CD4-positive, CD25-positive, alpha-beta regulatory T cell (primary cell): ENCODE results near the gene C19orf67. TPM values are rescaled to one million over a fixed set of nuclear protein-coding genes. Genes with fewer than 3 reads are reported as not detected.
"Not testable (repeated sequence)": the region's sequence is repeated elsewhere in the genome, so short reads cannot be mapped to it uniquely, and the experiment has no call there.

ENCODE experiments used
- ATAC-seq, 2 donors: fragments of 150-1000 bp; cut with Tn5 transposase; one replicate each; pipeline ENCODE4 v1.10.0; 2021; ENCODE audit warnings: low read depth in 2 of 2, moderate number of reproducible peaks in 2 of 2, moderate library complexity in 1 of 2
- DNase-seq, 3 donors: peaks; one replicate each; pipeline versions ENCODE4 v3.0.0 to v3.0.0-alpha.2; 2012 to 2022; ENCODE audit warnings: mixed read lengths in 1 of 3
- H3K27ac ChIP-seq: one replicate; pipeline ENCODE4 v1.7.0; 2013; ENCODE audit warnings: mild to moderate bottlenecking, low read length; ENCODE audit not compliant: insufficient read depth, poor library complexity, severe bottlenecking
- H3K27me3 ChIP-seq: one replicate; pipeline ENCODE4 v1.7.0; 2013; ENCODE audit warnings: low read length; ENCODE audit not compliant: control insufficient read depth, insufficient read depth
- H3K36me3 ChIP-seq: one replicate; pipeline ENCODE4 v1.7.0; 2013; ENCODE audit warnings: mild to moderate bottlenecking, low read length, moderate library complexity; ENCODE audit not compliant: control insufficient read depth, insufficient read depth
- H3K4me1 ChIP-seq: 2 replicates; pipeline ENCODE4 v1.7.0; 2013; ENCODE audit warnings: mild to moderate bottlenecking, low read length; ENCODE audit not compliant: insufficient read depth, control insufficient read depth, poor library complexity, severe bottlenecking
- H3K4me3 ChIP-seq: one replicate; pipeline ENCODE4 v1.7.0; 2013; ENCODE audit warnings: low read depth, mild to moderate bottlenecking, low read length, moderate library complexity
- H3K9me3 ChIP-seq, 2 experiments: 1 replicate in 1 of 2; 2 replicates in 1 of 2; pipeline ENCODE4 v1.7.0; 2013; ENCODE audit warnings: low read length in 2 of 2, mild to moderate bottlenecking in 1 of 2, moderate library complexity in 1 of 2; ENCODE audit not compliant: control insufficient read depth in 2 of 2
- H3K27ac Mint-ChIP-seq, 3 donors: one replicate each; pipeline ENCODE4 v1.8.0; 2020 to 2022; ENCODE audit warnings: mild to moderate bottlenecking in 3 of 3, mixed read lengths in 3 of 3, moderate library complexity in 2 of 3
- H3K27me3 Mint-ChIP-seq: one replicate; pipeline ENCODE4 v1.8.0; 2022; ENCODE audit warnings: mild to moderate bottlenecking, mixed read lengths
- H3K36me3 Mint-ChIP-seq: one replicate; pipeline ENCODE4 v1.8.0; 2020; ENCODE audit warnings: mixed read lengths
- H3K4me1 Mint-ChIP-seq, 4 donors: one replicate each; pipeline ENCODE4 v1.8.0; 2020 to 2022; ENCODE audit warnings: mixed read lengths in 4 of 4, mild to moderate bottlenecking in 1 of 4
- H3K4me3 Mint-ChIP-seq, 4 donors: one replicate each; pipeline ENCODE4 v1.8.0; 2020 to 2022; ENCODE audit warnings: mild to moderate bottlenecking in 4 of 4, mixed read lengths in 4 of 4, moderate library complexity in 3 of 4
- H3K9me3 Mint-ChIP-seq, 7 donors: one replicate each; pipeline ENCODE4 v1.8.0; 2020 to 2022; ENCODE audit warnings: mixed read lengths in 7 of 7, mild to moderate bottlenecking in 3 of 7, moderate library complexity in 2 of 7
- polyA plus RNA-seq, 4 donors: library from polyadenylated mRNA; unstranded; fragments of 300-500 nt; fragmentation: Illumina TruSeq; gene quantifications; one replicate each; pipeline ENCODE4 v1.2.3, GENCODE V29; 2021
- total RNA-seq: library from RNA; stranded (reverse); gene quantifications from one replicate; pipeline ENCODE4 v1.2.3, GENCODE V29; 2022

The C19orf67 gene
- total and polyA plus RNA-seq, 5 donors from 2014 or later = not detected

- Histone ChIP-seq H3K4me3 (no peak overlapping the region), H3K27ac (no peak overlapping the region), H3K36me3 (peaks cover 44% of the 10 kb centered on the region), H3K9me3 (no peaks in the 10 kb centered on the region), H3K4me1 (peaks cover 8% of the 10 kb centered on the region), H3K27me3 (peaks cover under 1% of the 10 kb centered on the region)
- ATAC-seq (no peak), DNase-seq (no peak)
- Mint-ChIP-seq H3K36me3 (peaks cover 28% of the 10 kb centered on the region), H3K27ac (no peak overlapping the region), H3K27me3 (peaks cover 15% of the 10 kb centered on the region), H3K9me3 (peaks cover 0 to 3% (median 0%) of the 10 kb centered on the region in 7 donors), H3K4me1 (peaks cover 0 to 18% (median 6%) of the 10 kb centered on the region in 4 donors), H3K4me3 (no peak overlapping the region)
Observed at GRCh38 chr19:14053032-14053431, 32.6 kb downstream of the C19orf67 start.

DNA sequence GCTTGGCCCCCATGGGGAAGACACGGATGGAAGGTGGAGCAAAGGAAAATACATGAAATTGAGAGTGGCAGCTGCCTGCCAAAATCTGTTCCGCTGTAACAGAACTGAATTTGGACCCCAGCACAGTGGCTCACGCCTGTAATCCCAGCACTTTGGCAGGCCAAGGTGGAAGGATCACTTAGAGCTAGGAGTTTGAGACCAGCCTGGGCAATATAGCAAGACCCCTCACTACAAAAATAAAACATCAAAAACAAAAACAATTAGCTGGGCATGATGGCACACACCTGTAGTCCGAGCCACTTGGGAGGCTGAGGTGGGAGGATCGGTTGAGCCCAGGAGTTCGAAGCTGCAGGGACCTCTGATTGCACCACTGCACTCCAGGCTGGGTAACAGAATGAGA, 33.1 kb downstream of the C19orf67 start:
- Mint-ChIP-seq H3K27me3 (peaks cover 11% of the 10 kb centered on the region), H3K9me3 (peaks cover 0 to 3% (median 0%) of the 10 kb centered on the region in 7 donors), H3K36me3 (peaks cover 28% of the 10 kb centered on the region), H3K27ac (no peak overlapping the region), H3K4me1 (peaks cover 0 to 13% (median 6%) of the 10 kb centered on the region in 4 donors), H3K4me3 (no peak overlapping the region)
- DNase-seq = no peak
- no peak overlapping the region for H3K4me3 ChIP-seq
- H3K27ac ChIP-seq = no peak overlapping the region
- H3K4me1 ChIP-seq = peaks cover 3% of the 10 kb centered on the region
- no peaks in the 10 kb centered on the region for H3K27me3 ChIP-seq
- H3K36me3 ChIP-seq = peaks cover 47% of the 10 kb centered on the region
- no peaks in the 10 kb centered on the region for H3K9me3 ChIP-seq
- ATAC-seq = no peak

GRCh38 chr19:14051980-14052379, 33.6 kb downstream of the C19orf67 start:
- Histone ChIP-seq H3K27ac (no peak overlapping the region), H3K4me3 (no peak overlapping the region), H3K4me1 (no peaks in the 10 kb centered on the region), H3K27me3 (no peaks in the 10 kb centered on the region), H3K9me3 (no peaks in the 10 kb centered on the region), H3K36me3 (peaks cover 48% of the 10 kb centered on the region)
- Mint-ChIP-seq H3K27me3 (peaks cover 11% of the 10 kb centered on the region), H3K36me3 (peaks cover 28% of the 10 kb centered on the region), H3K9me3 (peaks cover 0 to 3% (median 0%) of the 10 kb centered on the region in 7 donors), H3K4me3 (no peak overlapping the region), H3K4me1 (peaks cover 0 to 12% (median 6%) of the 10 kb centered on the region in 4 donors), H3K27ac (no peak overlapping the region)
- no peak for DNase-seq
- ATAC-seq = no peak

DNA sequence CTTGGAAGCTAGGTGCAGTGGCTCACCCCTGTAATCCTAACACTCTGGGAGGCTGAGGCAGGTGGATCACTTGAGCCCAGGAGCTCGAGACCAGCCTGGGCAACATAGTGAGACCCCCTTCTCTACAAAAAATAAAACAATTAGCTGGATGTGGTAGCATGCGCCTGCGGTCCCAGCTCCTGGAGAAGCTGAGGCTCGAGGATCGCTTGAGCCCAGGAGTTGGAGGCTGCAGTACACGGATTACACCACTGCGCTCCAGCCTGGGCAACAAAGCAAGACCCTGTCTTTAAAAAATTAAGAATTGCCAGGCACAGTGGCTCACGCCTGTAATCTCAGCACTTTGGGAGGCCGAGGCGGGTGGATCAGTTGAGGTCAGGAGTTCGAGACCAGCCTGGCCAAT, 34.6 kb downstream of the C19orf67 start:
- not testable (repeated sequence) for H3K9me3 Mint-ChIP-seq, H3K27ac ChIP-seq, H3K9me3 ChIP-seq, H3K4me1 ChIP-seq, H3K27me3 Mint-ChIP-seq, ATAC-seq, H3K27ac Mint-ChIP-seq, DNase-seq, H3K27me3 ChIP-seq, H3K4me3 Mint-ChIP-seq, H3K4me3 ChIP-seq
- Mint-ChIP-seq H3K4me1 (peaks cover 0 to 11% (median 5%) of the 10 kb centered on the region in 4 donors), H3K36me3 (peaks cover 28% of the 10 kb centered on the region)
- H3K36me3 ChIP-seq = peaks cover 54% of the 10 kb centered on the region

GRCh38 chr19:14050512-14050911, 35.1 kb downstream of the C19orf67 start:
- DNase-seq = no peak
- H3K36me3 ChIP-seq = peaks cover 57% of the 10 kb centered on the region
- H3K9me3 Mint-ChIP-seq = peaks cover 0 to 3% (median 0%) of the 10 kb centered on the region in 7 donors
- peak overlapping the region in 1 of 3 donors; percentile 51 for H3K27ac Mint-ChIP-seq
- H3K27me3 Mint-ChIP-seq = peaks cover 4% of the 10 kb centered on the region
- H3K36me3 Mint-ChIP-seq = peaks cover 28% of the 10 kb centered on the region
- H3K4me1 ChIP-seq = no peaks in the 10 kb centered on the region
- no peaks in the 10 kb centered on the region for H3K9me3 ChIP-seq
- no peak overlapping the region for H3K4me3 Mint-ChIP-seq
- no peaks in the 10 kb centered on the region for H3K27me3 ChIP-seq
- H3K4me3 ChIP-seq = no peak overlapping the region
- H3K4me1 Mint-ChIP-seq = peaks cover 0 to 9% (median 5%) of the 10 kb centered on the region in 4 donors
- ATAC-seq = no peak
- H3K27ac ChIP-seq = no peak overlapping the region

DNA sequence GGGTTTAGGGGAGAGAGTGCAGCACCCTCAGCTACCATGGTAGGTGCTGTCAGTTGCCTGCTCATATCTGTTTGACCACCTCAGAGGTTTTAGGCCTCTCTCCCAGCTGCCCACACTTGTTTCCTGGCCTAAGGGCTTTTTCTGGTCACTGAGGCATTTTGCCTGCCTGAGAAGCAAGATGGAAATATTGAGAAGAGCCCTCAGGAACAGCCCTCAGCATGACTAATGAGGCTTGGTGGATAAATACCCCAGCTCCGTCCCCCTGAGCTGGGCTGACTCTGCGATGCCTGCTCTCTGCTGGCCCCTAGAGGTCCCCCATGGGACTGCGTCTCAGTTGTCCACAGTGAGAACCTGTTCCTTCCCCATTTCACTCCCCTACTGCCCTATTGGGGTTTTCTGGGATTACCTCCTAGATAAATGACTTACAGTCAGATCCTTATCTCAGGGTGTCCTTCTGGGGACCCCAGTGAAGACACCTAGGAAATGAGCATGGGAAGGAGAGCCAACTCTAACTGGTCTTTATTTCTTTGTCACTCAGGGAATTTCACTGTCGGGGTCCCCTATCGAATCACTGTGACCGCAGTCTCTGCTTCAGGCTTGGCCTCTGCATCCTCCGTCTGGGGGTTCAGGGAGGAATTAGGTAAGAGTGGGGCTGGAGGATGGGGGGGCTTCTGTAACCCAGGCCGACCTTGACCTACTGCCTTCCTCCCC, 37.0 kb downstream of the C19orf67 start:
- Histone ChIP-seq H3K4me1 (no peaks in the 10 kb centered on the region), H3K27ac (no peak overlapping the region), H3K27me3 (no peaks in the 10 kb centered on the region), H3K4me3 (no peak overlapping the region), H3K9me3 (no peaks in the 10 kb centered on the region), H3K36me3 (peaks cover 65% of the 10 kb centered on the region)
- H3K27me3 Mint-ChIP-seq = no peaks in the 10 kb centered on the region
- peak overlapping the region in 2 of 3 donors; percentile 73 to 74 for H3K27ac Mint-ChIP-seq
- ATAC-seq (peak; percentile 80 to 84), DNase-seq (peak; percentile 59 to 66 (median 59))
- H3K36me3 Mint-ChIP-seq = peaks cover 28% of the 10 kb centered on the region
- peaks cover 0 to 3% (median 0%) of the 10 kb centered on the region in 7 donors for H3K9me3 Mint-ChIP-seq
- peak overlapping the region in 1 of 4 donors; percentile 49 for H3K4me3 Mint-ChIP-seq
- peaks cover 0 to 4% (median 0%) of the 10 kb centered on the region in 4 donors for H3K4me1 Mint-ChIP-seq

- not testable (repeated sequence) for H3K9me3 Mint-ChIP-seq, H3K4me1 ChIP-seq, H3K4me1 Mint-ChIP-seq, H3K27me3 ChIP-seq, H3K4me3 ChIP-seq, H3K4me3 Mint-ChIP-seq, H3K27ac Mint-ChIP-seq, H3K9me3 ChIP-seq, H3K27me3 Mint-ChIP-seq, DNase-seq, ATAC-seq, H3K27ac ChIP-seq
- H3K36me3 ChIP-seq = peaks cover 66% of the 10 kb centered on the region
- H3K36me3 Mint-ChIP-seq = peaks cover 30% of the 10 kb centered on the region
Observed at GRCh38 chr19:14047866-14048265, 37.7 kb downstream of the C19orf67 start.
